ENCODE data around the gene ZNF423. TPM values are rescaled to one million over a fixed set of nuclear protein-coding genes. Genes with fewer than 3 reads are reported as not detected.

Gene ZNF423
- polyA plus RNA-seq, 1 experiment, result 0.11 TPM

DNA sequence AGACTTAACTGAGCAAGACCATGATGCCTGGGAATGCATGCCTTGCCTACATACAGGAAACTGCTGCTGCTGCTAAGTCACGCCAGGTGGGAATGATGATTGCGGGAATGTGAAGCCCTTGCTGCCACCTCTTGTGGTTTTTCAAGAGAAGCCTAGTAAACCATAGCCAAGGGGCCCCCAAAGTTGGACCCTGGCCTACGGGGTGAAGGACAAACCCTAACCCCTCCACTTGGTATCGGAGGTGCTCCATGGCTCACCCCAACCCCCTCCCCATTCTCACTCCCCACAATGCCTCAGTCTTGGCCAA, 233.9 kb downstream of the ZNF423 start:
- H3K27ac ChIP-seq (ENCODE audit: low read depth, low read length), result no peak overlapping the region
- CTCF ChIA-PET, result no interaction called here
- peaks cover 10% of the 10 kb centered on the region for H3K27me3 ChIP-seq (ENCODE audit: control insufficient read depth, insufficient read depth, low read length)
- TF ChIP-seq, protein P1, sequence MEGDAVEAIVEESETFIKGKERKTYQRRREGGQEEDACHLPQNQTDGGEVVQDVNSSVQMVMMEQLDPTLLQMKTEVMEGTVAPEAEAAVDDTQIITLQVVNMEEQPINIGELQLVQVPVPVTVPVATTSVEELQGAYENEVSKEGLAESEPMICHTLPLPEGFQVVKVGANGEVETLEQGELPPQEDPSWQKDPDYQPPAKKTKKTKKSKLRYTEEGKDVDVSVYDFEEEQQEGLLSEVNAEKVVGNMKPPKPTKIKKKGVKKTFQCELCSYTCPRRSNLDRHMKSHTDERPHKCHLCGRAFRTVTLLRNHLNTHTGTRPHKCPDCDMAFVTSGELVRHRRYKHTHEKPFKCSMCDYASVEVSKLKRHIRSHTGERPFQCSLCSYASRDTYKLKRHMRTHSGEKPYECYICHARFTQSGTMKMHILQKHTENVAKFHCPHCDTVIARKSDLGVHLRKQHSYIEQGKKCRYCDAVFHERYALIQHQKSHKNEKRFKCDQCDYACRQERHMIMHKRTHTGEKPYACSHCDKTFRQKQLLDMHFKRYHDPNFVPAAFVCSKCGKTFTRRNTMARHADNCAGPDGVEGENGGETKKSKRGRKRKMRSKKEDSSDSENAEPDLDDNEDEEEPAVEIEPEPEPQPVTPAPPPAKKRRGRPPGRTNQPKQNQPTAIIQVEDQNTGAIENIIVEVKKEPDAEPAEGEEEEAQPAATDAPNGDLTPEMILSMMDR (IDR thresholded peaks at IDR 0.05; ENCODE audit: low read depth, low read length), result no peak
- no peak overlapping the region for H3K4me3 ChIP-seq (ENCODE audit: low read depth, low read length)
- H3K9me3 ChIP-seq (ENCODE audit: control insufficient read depth, insufficient read depth, low read length), result no peaks in the 10 kb centered on the region
- POLR2A ChIA-PET, result no interaction called here
- DNase-seq (ENCODE audit: low read depth, low spot score), result no peak

- peaks cover 12% of the 10 kb centered on the region for H3K27me3 ChIP-seq (ENCODE audit: control insufficient read depth, insufficient read depth, low read length)
- H3K27ac ChIP-seq (ENCODE audit: low read depth, low read length), result no peak overlapping the region
- no peak overlapping the region for H3K4me3 ChIP-seq (ENCODE audit: low read depth, low read length)
- POLR2A ChIA-PET, result no interaction called here
- TF ChIP-seq, protein P1 (IDR thresholded peaks at IDR 0.05; ENCODE audit: low read depth, low read length), result no peak
- DNase-seq (ENCODE audit: low read depth, low spot score), result no peak
- CTCF ChIA-PET, result interaction anchor here (0.6 kb wide), 1 partner anchor 23 kb away, joined by 4 read pairs; no protein-coding TSS in a partner anchor
- no peaks in the 10 kb centered on the region for H3K9me3 ChIP-seq (ENCODE audit: control insufficient read depth, insufficient read depth, low read length)
Measured at GRCh38 chr16:49621241-49622083, 234.4 kb downstream of the ZNF423 start.

DNA sequence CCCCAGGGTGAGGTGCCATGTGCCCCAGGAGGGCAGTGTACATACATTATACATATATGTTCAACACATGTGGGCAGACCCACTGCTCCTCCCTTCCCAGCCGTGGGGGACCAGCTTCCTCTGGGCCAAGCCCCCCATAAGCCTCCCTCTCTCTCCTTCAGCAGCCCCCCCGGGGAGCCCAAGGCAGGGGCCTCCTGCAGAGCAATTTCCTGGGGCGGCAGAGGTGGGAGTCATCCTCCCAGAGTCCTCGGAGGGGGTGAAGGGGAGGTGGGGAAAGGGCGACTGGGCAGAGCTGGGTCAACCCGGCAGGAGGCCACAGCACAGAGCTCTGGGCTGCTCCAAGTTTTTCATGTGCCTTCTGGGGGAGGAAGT, 235.1 kb downstream of the ZNF423 start:
- ChIA-PET POLR2A (no interaction called here), CTCF (interaction anchor here (0.6 kb wide), 1 partner anchor 23 kb away, joined by 4 read pairs; no protein-coding TSS in a partner anchor)
- DNase-seq (ENCODE audit: low read depth, low spot score), result no peak
- no peak overlapping the region for H3K4me3 ChIP-seq (ENCODE audit: low read depth, low read length)
- peaks cover 8% of the 10 kb centered on the region for H3K27me3 ChIP-seq (ENCODE audit: control insufficient read depth, insufficient read depth, low read length)
- TF ChIP-seq, protein P1 (IDR thresholded peaks at IDR 0.05; ENCODE audit: low read depth, low read length), result no peak
- H3K27ac ChIP-seq (ENCODE audit: low read depth, low read length), result no peak overlapping the region
- no peaks in the 10 kb centered on the region for H3K9me3 ChIP-seq (ENCODE audit: control insufficient read depth, insufficient read depth, low read length)

DNA sequence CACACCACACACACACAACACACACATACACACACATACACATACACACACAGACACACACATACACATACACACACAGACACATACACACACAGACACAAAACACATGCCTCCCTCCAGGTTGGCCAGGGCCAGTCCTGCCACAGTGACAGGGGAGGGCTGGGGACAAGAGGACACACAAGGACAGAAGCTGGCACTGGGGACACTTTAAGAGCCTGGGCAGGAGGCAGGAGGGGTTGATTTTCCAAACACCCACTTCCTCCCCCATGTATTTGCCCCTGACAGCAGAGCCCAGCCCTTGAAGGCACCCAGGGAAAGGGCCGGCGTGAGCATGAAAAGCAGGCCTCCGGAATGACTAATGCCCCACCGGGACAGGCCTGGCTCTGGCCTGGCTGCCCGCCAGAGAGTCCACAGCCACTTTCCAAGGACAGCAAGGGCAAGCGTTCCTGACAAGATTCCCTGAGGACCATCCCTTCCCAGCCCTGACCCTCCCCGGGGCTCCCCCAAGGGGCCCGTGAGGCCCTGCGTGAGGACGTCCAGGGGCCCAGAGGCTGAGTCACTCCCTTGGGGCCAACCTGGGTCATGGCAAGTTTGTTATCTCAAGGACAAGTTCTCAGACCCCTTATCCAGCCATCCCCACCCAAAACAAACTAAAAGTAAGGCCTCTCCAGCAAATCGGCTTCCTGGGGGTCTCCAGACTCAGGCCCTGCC, 235.6 kb downstream of the ZNF423 start:
- ChIA-PET CTCF (no interaction called here), POLR2A (no interaction called here)
- TF ChIP-seq, protein P1 (IDR thresholded peaks at IDR 0.05; ENCODE audit: low read depth, low read length), result no peak
- DNase-seq (ENCODE audit: low read depth, low spot score), result no peak
- peaks cover 12% of the 10 kb centered on the region for H3K27me3 ChIP-seq (ENCODE audit: control insufficient read depth, insufficient read depth, low read length)
- no peak overlapping the region for H3K27ac ChIP-seq (ENCODE audit: low read depth, low read length)
- H3K4me3 ChIP-seq (ENCODE audit: low read depth, low read length), result no peak overlapping the region
- no peaks in the 10 kb centered on the region for H3K9me3 ChIP-seq (ENCODE audit: control insufficient read depth, insufficient read depth, low read length)

DNA sequence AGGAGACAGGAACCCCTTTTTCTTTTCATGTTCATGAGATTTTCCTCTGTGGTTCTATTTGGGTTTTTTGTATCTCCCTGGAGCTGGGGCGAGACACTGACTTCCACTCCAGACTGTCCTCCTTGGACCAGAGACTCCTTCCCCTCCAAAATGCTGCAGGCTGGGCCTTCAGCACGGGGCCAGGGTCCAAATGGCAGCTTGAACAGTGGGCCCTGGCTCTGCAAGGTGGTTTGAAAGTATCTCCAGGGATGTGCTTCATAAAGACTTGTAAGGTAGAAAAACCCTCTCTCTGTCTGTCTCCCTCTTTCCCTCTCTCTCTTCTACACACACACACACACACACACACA, 236.1 kb downstream of the ZNF423 start:
- DNase-seq (ENCODE audit: low read depth, low spot score), result no peak
- Histone ChIP-seq H3K27ac (ENCODE audit: low read depth, low read length) (no peak overlapping the region), H3K4me3 (ENCODE audit: low read depth, low read length) (no peak overlapping the region), H3K27me3 (ENCODE audit: control insufficient read depth, insufficient read depth, low read length) (peaks cover 12% of the 10 kb centered on the region), H3K9me3 (ENCODE audit: control insufficient read depth, insufficient read depth, low read length) (no peaks in the 10 kb centered on the region)
- POLR2A ChIA-PET, result no interaction called here
- CTCF ChIA-PET, result no interaction called here
- TF ChIP-seq, protein P1 (IDR thresholded peaks at IDR 0.05; ENCODE audit: low read depth, low read length), result no peak
